ENCODE data around the gene PRKCA.
"Not testable (repeated sequence)": the region's sequence is repeated elsewhere in the genome, so short reads cannot be mapped to it uniquely, and the experiment has no call there.

PRKCA gene

GRCh38 chr17:66489576-66489975 lies 187.2 kb downstream of the PRKCA start:
- DNase-seq (ENCODE audit: low read depth) = not testable (repeated sequence)

GRCh38 chr17:66491213-66491612 lies 188.8 kb downstream of the PRKCA start:
- DNase-seq (ENCODE audit: low read depth) = no peak

- DNase-seq (ENCODE audit: low read depth) = no peak
Observed at GRCh38 chr17:66491665-66492064, 189.3 kb downstream of the PRKCA start.

DNA sequence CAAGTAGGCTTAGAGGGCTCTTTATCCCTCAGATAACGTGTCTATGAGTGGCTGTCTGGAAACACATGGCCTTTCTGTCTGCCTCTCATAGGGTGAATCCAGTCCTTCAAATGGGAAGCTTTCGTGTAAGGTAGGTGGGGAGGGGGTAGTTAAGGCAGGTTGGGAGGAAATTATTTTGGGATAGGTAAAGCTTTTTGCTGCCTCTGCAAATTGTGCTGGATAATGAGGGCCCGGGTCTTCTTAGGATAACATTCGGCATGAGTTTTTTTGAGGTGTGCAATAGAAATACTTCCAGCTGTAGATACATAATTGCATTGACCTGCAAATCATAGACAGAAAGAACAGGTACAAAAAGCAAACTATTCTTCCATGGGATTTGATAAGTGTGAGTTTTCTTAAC lies 189.7 kb downstream of the PRKCA start:
- no peak for DNase-seq (ENCODE audit: low read depth)

- DNase-seq (ENCODE audit: low read depth) = no peak
Observed at GRCh38 chr17:66492561-66493005, 190.2 kb downstream of the PRKCA start.

GRCh38 chr17:66493283-66494019 lies 191.0 kb downstream of the PRKCA start:
- DNase-seq (ENCODE audit: low read depth) = no peak

DNA sequence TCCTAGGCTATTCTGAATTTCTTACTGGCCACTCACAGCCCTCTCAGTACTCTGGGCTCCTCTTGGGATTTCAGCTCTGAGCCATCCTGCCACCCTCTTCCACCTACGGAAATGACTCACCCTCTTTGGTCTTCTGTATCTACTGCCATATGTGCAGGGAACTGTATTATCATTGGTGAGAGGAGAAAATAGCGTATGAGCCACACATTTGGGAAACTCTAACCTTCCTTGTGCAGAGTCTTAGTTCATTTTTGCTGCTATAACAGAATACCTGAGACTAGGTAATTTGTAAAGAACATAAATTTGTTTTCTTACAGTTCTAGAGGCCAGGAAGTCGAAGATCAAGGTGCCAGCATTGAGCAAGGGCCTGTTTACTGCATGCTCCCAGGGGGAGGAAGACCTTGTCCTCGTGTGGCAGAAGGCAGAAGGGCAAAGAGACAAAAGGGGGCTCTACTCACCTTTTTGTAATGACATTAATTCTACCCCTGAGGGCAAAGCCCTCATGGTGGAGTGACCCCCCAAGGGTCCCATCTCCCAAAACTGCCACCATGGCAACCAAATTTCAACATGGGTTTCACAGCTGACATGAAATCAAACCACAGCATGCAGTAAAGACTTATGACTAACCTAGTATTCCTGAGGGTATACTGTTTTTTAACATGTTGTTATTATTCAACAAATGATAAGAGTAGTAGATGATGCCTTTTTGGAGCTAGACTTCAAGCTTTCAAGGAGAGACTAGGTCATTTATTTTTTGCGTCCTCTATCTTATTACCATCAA lies 191.8 kb downstream of the PRKCA start:
- no peak for DNase-seq (ENCODE audit: low read depth)

GRCh38 chr17:66495035-66495434 lies 192.6 kb downstream of the PRKCA start:
- DNase-seq (ENCODE audit: low read depth) = no peak

- no peak for DNase-seq (ENCODE audit: low read depth)
Observed at GRCh38 chr17:66496306-66496705, 193.9 kb downstream of the PRKCA start.

GRCh38 chr17:66498580-66498979 lies 196.2 kb downstream of the PRKCA start:
- no peak for DNase-seq (ENCODE audit: low read depth)

GRCh38 chr17:66506641-66507040 lies 204.2 kb downstream of the PRKCA start:
- no peak for DNase-seq (ENCODE audit: low read depth)

- DNase-seq (ENCODE audit: low read depth) = no peak
Observed at GRCh38 chr17:66507103-66507923, 204.9 kb downstream of the PRKCA start.

GRCh38 chr17:66507982-66508760 lies 205.8 kb downstream of the PRKCA start:
- DNase-seq (ENCODE audit: low read depth) = no peak

DNA sequence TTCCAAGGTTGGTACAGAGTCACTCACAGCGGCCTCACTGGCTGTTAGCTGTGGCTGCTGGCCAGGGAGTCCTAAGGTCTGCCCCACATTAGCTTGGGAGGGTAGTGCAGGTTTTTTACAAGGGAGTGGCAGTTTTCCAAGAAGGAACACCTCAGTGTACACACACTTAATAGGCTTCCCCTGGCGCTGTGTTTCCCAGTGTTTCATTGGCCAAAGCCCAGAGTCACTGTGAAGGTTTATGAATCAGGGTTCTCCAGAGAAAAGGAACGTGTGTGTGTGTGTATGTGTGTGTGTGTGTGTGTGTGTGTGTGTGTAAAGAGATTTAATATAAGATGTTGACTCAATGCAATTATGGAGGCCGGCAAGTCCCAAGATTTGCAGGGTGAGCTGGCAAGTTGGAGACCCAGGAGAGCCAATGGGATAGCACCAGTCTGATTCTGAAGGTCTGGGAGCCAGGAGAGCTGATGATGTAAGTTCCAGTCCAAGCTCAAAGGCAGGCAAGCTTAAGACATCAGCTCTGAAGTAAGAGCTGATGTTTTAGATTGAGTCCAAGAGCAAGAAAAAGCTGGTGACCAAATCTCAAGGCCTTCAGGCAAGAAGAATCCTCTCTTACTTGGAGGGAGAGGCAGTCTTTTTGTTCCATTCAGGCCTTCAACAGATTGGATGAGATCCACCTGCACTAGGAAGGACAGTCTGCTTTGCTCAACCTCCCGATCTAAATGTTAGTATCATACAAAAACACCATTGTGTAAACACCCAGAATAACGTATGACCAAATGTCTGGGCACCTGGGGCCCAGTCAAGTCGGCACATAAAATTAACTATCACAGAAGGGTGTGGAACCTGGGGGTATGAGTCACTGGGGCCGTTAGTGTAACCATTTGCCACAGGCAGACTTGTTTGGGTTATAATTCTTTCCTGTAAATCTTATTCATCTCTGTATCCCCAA lies 206.8 kb downstream of the PRKCA start:
- no peak for DNase-seq (ENCODE audit: low read depth)

DNA sequence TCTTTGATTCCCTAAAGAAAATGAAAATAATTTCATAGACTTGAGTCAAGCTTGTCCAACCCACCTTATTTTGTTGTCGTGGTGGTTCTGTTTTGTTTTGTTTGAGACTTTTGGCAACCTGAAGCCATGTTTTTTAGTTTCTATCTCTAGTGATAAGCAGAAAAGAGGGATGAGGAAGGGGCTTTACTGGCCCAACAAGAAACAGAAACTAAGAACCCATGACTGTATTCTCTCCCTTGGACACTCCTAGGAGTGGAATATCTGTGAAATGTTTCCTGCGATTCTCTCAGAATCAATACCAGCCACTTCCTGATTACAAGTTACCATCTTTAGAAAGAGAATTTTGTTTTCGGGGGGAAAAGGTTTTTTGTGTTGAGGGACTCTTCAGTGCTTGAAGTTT lies 207.5 kb downstream of the PRKCA start:
- DNase-seq (ENCODE audit: low read depth) = no peak

DNA sequence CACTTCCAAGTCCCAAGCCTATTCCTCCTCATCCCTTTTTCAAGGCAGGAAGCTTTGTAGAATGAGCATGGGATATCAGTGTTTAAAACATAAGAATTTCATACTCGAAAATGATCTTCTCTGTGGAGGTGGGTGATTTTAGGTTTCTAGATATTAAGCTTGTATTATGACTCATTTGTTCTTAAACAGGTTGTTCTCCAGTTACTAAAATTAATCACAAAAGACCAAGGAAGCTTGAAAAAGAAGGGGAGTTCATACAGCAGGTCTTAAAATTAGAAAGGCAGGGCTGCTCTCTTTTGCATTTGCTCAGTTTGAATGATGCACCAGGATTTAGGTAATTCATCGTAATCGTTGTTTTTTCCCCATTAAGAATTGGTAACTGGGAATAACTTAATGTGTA lies 208.7 kb downstream of the PRKCA start:
- no peak for DNase-seq (ENCODE audit: low read depth)

DNA sequence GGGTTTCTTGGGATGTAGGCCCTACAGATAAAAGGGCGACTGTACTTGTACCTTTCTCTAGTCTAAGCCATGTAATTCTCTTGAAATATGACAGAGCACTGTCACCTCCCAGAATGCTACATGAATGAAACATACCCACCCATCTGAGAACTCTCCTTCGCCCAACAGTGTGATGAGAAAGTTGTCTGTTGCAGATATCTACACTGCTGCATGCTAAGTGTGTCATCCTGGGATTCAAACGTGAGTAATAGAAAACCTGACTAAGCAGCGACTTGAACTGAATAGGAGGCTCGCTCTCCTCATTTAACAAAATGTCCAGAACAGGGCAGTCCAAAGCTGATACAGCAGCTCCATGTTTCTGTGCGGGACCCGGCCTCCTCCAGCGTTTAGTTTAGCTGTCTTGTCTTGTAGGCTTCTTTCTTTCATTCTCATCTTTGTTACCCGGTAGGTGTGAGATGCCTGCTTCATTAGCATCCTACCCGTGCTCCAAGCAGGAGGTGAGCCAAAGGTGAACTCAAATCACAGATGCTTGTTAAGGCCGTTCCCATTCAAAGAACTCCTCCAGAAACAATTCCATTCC lies 211.9 kb downstream of the PRKCA start:
- no peak for DNase-seq (ENCODE audit: low read depth)

DNA sequence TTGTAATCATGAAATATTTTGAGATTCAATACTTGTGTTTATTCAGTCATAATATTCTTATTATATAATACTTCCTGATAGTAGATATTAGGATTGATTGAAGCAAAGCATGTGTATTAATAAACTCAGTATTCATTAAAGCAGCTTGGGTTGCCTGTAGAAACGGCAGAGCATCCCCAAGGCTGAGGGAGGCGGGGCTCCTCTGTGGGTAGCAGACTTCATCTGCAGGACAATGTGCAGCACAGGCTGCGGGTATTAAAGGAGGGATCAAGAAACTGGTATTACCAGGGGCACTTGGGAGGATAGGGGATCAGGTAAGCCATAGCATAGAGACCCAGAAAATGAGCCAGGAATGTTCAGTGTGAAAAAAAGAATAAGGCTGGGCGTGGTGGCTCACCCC lies 213.6 kb downstream of the PRKCA start:
- DNase-seq (ENCODE audit: low read depth) = no peak

DNA sequence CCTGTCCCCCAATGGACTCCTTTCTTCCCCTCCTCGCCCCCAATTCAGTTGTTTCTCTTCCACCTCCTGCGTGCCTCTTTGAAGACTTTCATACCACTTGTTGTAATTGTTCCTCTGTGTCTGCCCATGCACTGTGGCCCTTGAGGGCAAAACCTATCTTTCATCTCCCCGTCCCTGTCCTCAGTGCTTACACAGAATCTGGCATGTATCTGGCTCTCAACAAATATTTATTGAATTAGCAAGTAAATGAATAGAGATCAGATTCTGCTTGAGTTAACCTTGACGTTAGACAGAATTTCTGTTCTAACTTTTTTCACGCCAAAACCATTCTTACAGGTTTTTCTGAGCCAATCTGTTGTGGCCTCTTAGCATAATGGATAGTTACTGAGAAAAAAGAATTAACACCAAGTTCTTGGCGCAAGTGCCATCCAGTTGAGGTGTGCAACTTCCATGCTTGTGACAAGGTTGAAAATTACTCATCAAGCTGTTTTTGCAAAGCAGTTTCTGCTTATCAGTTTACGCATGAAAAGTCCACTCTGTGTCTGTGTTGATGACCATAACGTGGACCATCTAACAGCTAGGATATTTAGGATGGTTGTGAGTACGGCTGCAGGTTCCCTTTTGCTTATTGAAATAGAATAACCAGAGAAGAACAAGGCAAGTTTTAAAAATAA lies 215.1 kb downstream of the PRKCA start:
- no peak for DNase-seq (ENCODE audit: low read depth)

GRCh38 chr17:66518108-66518507 lies 215.7 kb downstream of the PRKCA start:
- DNase-seq (ENCODE audit: low read depth) = no peak
